HEK293 (cell line): ENCODE measurements around the gene ABCC9.
A peak's percentile ranks its signal among the peaks of the same experiment; 100 is the strongest.

Experiments
- CTCF ChIA-PET: fragments of 350-600 bp; formaldehyde crosslinking; extraction: SDS; loops from one replicate; lab custom pipeline; 2021; ENCODE audit warnings: antibody characterized with exemption; lab: Yijun Ruan, JAX
- POLR2A ChIA-PET: fragments of 300-600 bp; formaldehyde crosslinking; extraction: SDS; loops from one replicate; lab custom pipeline; 2020; ENCODE audit warnings: antibody characterized with exemption, inconsistent platforms; lab: Yijun Ruan, JAX
- H3K27ac ChIP-seq: fragments of 200-500 bp; sonication (Bioruptor generic); 2 replicates; pipeline ENCODE4 v1.5.1; 2014; ENCODE audit warnings: low read depth, low read length, control low read depth, inconsistent platforms; ENCODE audit errors: extremely low read depth
- H3K36me3 ChIP-seq, 2 experiments: fragments of 200-500 bp in 1 of 2; sonication (Bioruptor generic) in 1 of 2; 1 replicate in 1 of 2; 2 replicates in 1 of 2; pipeline ENCODE4 v1.5.1; 2014 to 2017; ENCODE audit warnings: inconsistent platforms in 2 of 2, low read length in 2 of 2; ENCODE audit not compliant: control insufficient read depth in 2 of 2, insufficient read depth in 1 of 2
- H3K4me1 ChIP-seq: fragments of 200-500 bp; sonication (Bioruptor generic); 2 replicates; pipeline ENCODE4 v1.5.1; 2014; ENCODE audit warnings: mild to moderate bottlenecking, low read length, inconsistent platforms; ENCODE audit not compliant: control insufficient read depth, insufficient read depth
- H3K4me3 ChIP-seq: 2 replicates; pipeline ENCODE4 v1.5.1; 2011; ENCODE audit warnings: low read depth, mild to moderate bottlenecking, control low read depth, low read length, moderate library complexity
- H3K9me3 ChIP-seq: fragments of 200-500 bp; sonication (Bioruptor generic); 2 replicates; pipeline ENCODE4 v1.5.1; 2014; ENCODE audit warnings: low read depth, low read length, inconsistent platforms; ENCODE audit not compliant: control insufficient read depth, insufficient read depth
- BCL6B ChIP-seq: fragments of 450-650 bp; formaldehyde crosslinking; IDR thresholded peaks from 2 replicates; pipeline ENCODE4 v1.5.1; 2017; ENCODE audit warnings: missing biosample characterization, missing genetic modification characterization
- GLI4 ChIP-seq: fragments of 450-650 bp; formaldehyde crosslinking; IDR thresholded peaks from 2 replicates; pipeline ENCODE4 v1.5.1; 2016; ENCODE audit warnings: missing biosample characterization, missing genetic modification characterization
- GLIS1 ChIP-seq: fragments of 450-650 bp; formaldehyde crosslinking; IDR thresholded peaks from 2 replicates; pipeline ENCODE4 v1.5.1; 2016; ENCODE audit warnings: missing biosample characterization, missing genetic modification characterization
- PRDM4 ChIP-seq: fragments of 450-650 bp; formaldehyde crosslinking; IDR thresholded peaks from 2 replicates; pipeline ENCODE4 v1.5.1; 2017; ENCODE audit warnings: missing biosample characterization, missing genetic modification characterization
- SETDB1 ChIP-seq: IDR thresholded peaks from one replicate; pipeline ENCODE4 v1.6.1; 2017; ENCODE audit warnings: mild to moderate bottlenecking, low read length, moderate library complexity, mixed read lengths; ENCODE audit not compliant: insufficient read length
- TRIM28 ChIP-seq: IDR thresholded peaks from 2 replicates; pipeline ENCODE4 v1.6.1; 2011; ENCODE audit warnings: low read length, control low read depth, borderline replicate concordance
- ZNF114 ChIP-seq: fragments of 450-650 bp; formaldehyde crosslinking; IDR thresholded peaks from 2 replicates; pipeline ENCODE4 v1.5.0; 2017; ENCODE audit warnings: missing biosample characterization, missing genetic modification characterization
- ZNF155 ChIP-seq: fragments of 450-650 bp; formaldehyde crosslinking; IDR thresholded peaks from 2 replicates; pipeline ENCODE4 v1.5.1; 2016; ENCODE audit warnings: missing biosample characterization, missing genetic modification characterization
- ZNF184 ChIP-seq: fragments of 450-650 bp; IDR thresholded peaks from 2 replicates; pipeline ENCODE4 v1.5.1; 2018; ENCODE audit warnings: missing biosample characterization, mild to moderate bottlenecking, missing genetic modification characterization
- ZNF239 ChIP-seq: fragments of 450-650 bp; formaldehyde crosslinking; IDR thresholded peaks from 2 replicates; pipeline ENCODE4 v1.5.1; 2016; ENCODE audit warnings: missing biosample characterization, missing genetic modification characterization
- ZNF26 ChIP-seq: fragments of 450-650 bp; formaldehyde crosslinking; IDR thresholded peaks from 2 replicates; pipeline ENCODE4 v1.5.1; 2016; ENCODE audit warnings: missing biosample characterization, missing genetic modification characterization
- ZNF362 ChIP-seq: fragments of 450-650 bp; formaldehyde crosslinking; IDR thresholded peaks from 2 replicates; pipeline ENCODE4 v1.5.1; 2016; ENCODE audit warnings: missing biosample characterization, missing genetic modification characterization
- ZNF473 ChIP-seq: fragments of 450-650 bp; formaldehyde crosslinking; IDR thresholded peaks from 2 replicates; pipeline ENCODE4 v1.5.1; 2017; ENCODE audit warnings: missing biosample characterization, missing genetic modification characterization
- ZNF514 ChIP-seq: fragments of 450-650 bp; formaldehyde crosslinking; IDR thresholded peaks from 2 replicates; pipeline ENCODE4 v1.5.1; 2016; ENCODE audit warnings: missing biosample characterization, missing genetic modification characterization
- ZNF548 ChIP-seq: fragments of 450-650 bp; formaldehyde crosslinking; IDR thresholded peaks from 2 replicates; pipeline ENCODE4 v1.5.1; 2016; ENCODE audit warnings: missing biosample characterization, missing genetic modification characterization
- ZNF555 ChIP-seq: fragments of 450-650 bp; formaldehyde crosslinking; conservative IDR thresholded peaks from 2 replicates; pipeline ENCODE4 v1.5.1; 2017; ENCODE audit warnings: missing biosample characterization, mild to moderate bottlenecking, missing genetic modification characterization, inconsistent platforms
- ZNF843 ChIP-seq: fragments of 450-650 bp; formaldehyde crosslinking; IDR thresholded peaks from 2 replicates; pipeline ENCODE4 v1.5.1; 2016; ENCODE audit warnings: missing biosample characterization, missing genetic modification characterization
- TF ChIP-seq, protein P1 (sequence below): fragments of 450-650 bp; formaldehyde crosslinking; IDR thresholded peaks from 2 replicates; pipeline ENCODE4 v1.5.1; 2016; ENCODE audit warnings: missing biosample characterization, missing genetic modification characterization
- TF ChIP-seq, protein P2 (sequence below): fragments of 450-650 bp; formaldehyde crosslinking; IDR thresholded peaks from 2 replicates; pipeline ENCODE4 v1.5.1; 2016; ENCODE audit warnings: missing biosample characterization, missing genetic modification characterization

Gene ABCC9

DNA sequence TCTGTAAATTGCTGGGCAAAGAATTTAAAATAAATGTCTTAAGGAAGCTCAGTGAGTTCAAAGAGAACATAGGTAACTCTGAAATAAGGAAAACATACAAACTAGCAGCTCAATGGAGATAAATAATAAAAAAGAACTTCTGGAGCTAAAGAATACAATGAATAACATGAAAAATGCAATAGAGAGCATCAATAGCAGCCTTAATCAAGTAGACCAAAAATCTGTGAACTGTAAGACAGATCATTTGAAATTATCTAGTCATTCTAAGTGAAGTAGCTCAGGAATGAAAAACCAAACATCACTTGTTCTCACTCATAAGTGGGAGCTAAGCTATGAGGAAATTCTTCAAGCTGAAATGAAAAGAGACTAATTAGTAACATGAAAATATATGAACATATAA is 5.8 kb upstream of the ABCC9 start:
- CTCF ChIA-PET, result no interaction called here
- Histone ChIP-seq H3K4me1 (no peaks in the 10 kb centered on the region; the same call in 1 of the 2 replicates), H3K9me3 (no peaks in the 10 kb centered on the region; the same call in 1 of the 2 replicates), H3K27ac (no peak overlapping the region), H3K4me3 (no peak overlapping the region), H3K36me3 (no peaks in the 10 kb centered on the region)
- TF ChIP-seq SETDB1 (peak; percentile 82), ZNF555 (tag by site-specific recombination) (no peak)
- POLR2A ChIA-PET, result no interaction called here

GRCh38 chr12:21945002-21945401 is 3.8 kb upstream of the ABCC9 start:
- no peaks in the 10 kb centered on the region; the same call in 1 of the 2 replicates for H3K4me1 ChIP-seq
- H3K4me3 ChIP-seq, result no peak overlapping the region
- ChIA-PET POLR2A (no interaction called here), CTCF (no interaction called here)
- TF ChIP-seq ZNF114 (tag by site-specific recombination) (no peak), ZNF239 (tag by site-specific recombination) (no peak), PRDM4 (tag by site-specific recombination) (no peak), TRIM28 (no peak), ZNF548 (tag by site-specific recombination) (no peak), GLIS1 (no peak), ZNF514 (tag by site-specific recombination) (no peak), GLI4 (tag by site-specific recombination) (no peak), ZNF362 (tag by site-specific recombination) (no peak), ZNF26 (no peak)
- TF ChIP-seq, protein P1, sequence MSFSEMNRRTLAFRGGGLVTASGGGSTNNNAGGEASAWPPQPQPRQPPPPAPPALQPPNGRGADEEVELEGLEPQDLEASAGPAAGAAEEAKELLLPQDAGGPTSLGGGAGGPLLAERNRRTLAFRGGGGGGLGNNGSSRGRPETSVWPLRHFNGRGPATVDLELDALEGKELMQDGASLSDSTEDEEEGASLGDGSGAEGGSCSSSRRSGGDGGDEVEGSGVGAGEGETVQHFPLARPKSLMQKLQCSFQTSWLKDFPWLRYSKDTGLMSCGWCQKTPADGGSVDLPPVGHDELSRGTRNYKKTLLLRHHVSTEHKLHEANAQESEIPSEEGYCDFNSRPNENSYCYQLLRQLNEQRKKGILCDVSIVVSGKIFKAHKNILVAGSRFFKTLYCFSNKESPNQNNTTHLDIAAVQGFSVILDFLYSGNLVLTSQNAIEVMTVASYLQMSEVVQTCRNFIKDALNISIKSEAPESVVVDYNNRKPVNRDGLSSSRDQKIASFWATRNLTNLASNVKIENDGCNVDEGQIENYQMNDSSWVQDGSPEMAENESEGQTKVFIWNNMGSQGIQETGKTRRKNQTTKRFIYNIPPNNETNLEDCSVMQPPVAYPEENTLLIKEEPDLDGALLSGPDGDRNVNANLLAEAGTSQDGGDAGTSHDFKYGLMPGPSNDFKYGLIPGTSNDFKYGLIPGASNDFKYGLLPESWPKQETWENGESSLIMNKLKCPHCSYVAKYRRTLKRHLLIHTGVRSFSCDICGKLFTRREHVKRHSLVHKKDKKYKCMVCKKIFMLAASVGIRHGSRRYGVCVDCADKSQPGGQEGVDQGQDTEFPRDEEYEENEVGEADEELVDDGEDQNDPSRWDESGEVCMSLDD (tag by site-specific recombination), result no peak
- no peak overlapping the region for H3K27ac ChIP-seq
- no peaks in the 10 kb centered on the region for H3K36me3 ChIP-seq
- H3K9me3 ChIP-seq, result no peaks in the 10 kb centered on the region

GRCh38 chr12:21942377-21942703 is 1.1 kb upstream of the ABCC9 start:
- no peaks in the 10 kb centered on the region for H3K36me3 ChIP-seq
- ChIA-PET CTCF (no interaction called here), POLR2A (no interaction called here)
- no peak overlapping the region for H3K27ac ChIP-seq
- TF ChIP-seq ZNF155, result no peak
- no peak for TF ChIP-seq ZNF473 (tag by site-specific recombination)
- no peak for TF ChIP-seq BCL6B
- TF ChIP-seq ZNF184, result no peak
- no peak for TF ChIP-seq ZNF843 (tag by site-specific recombination)
- TF ChIP-seq, protein P2, sequence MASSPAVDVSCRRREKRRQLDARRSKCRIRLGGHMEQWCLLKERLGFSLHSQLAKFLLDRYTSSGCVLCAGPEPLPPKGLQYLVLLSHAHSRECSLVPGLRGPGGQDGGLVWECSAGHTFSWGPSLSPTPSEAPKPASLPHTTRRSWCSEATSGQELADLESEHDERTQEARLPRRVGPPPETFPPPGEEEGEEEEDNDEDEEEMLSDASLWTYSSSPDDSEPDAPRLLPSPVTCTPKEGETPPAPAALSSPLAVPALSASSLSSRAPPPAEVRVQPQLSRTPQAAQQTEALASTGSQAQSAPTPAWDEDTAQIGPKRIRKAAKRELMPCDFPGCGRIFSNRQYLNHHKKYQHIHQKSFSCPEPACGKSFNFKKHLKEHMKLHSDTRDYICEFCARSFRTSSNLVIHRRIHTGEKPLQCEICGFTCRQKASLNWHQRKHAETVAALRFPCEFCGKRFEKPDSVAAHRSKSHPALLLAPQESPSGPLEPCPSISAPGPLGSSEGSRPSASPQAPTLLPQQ, result no peak
- no peak overlapping the region for H3K4me3 ChIP-seq
- no peaks in the 10 kb centered on the region; the same call in 1 of the 2 replicates for H3K4me1 ChIP-seq
- no peaks in the 10 kb centered on the region for H3K9me3 ChIP-seq
